OCI-LY3 (cell line): ENCODE results near the gene PHOSPHO1.

Experiments used
- H2AFZ ChIP-seq: fragments of 200-600, 300-600 bp; shearing (Covaris generic); 2 replicates; pipeline ENCODE4 v1.6.0; 2014; ENCODE audit warnings: antibody characterized with exemption, low read depth, low read length
- H3K27ac ChIP-seq: fragments of 200-600, 300-600 bp; sonication (generic); 2 replicates; pipeline ENCODE4 v1.5.1; 2014; ENCODE audit warnings: mild to moderate bottlenecking, low read length, moderate library complexity, mixed read lengths
- H3K27me3 ChIP-seq: fragments of 200-600, 300-600 bp; sonication (generic); 2 replicates; pipeline ENCODE4 v1.6.1; 2014; ENCODE audit warnings: low read depth, low read length, mixed read lengths
- H3K36me3 ChIP-seq: fragments of 200-600, 300-600 bp; sonication (generic); replicated peaks from 2 replicates; pipeline ENCODE3; 2014; ENCODE audit warnings: low read depth, low read length, mixed read lengths
- H3K4me1 ChIP-seq: fragments of 300-600, 200-600 bp; sonication (generic); 2 replicates; pipeline ENCODE4 v1.6.1; 2014; ENCODE audit warnings: low read length, mixed read lengths
- H3K4me2 ChIP-seq: fragments of 200-600, 300-600 bp; sonication (generic); 2 replicates; pipeline ENCODE4 v1.6.1; 2014; ENCODE audit warnings: low read length, mixed read lengths
- H3K4me3 ChIP-seq: fragments of 300-600, 200-600 bp; sonication (generic); 2 replicates; pipeline ENCODE4 v1.5.1; 2014; ENCODE audit warnings: antibody characterized with exemption, mild to moderate bottlenecking, low read length, moderate library complexity
- H3K79me2 ChIP-seq: fragments of 300-600, 200-600 bp; shearing (Covaris generic); 2 replicates; pipeline ENCODE4 v1.6.1; 2014; ENCODE audit warnings: mild to moderate bottlenecking, low read length, mixed read lengths
- H3K9ac ChIP-seq: fragments of 300-600, 200-600 bp; shearing (Covaris generic); 2 replicates; pipeline ENCODE4 v1.6.0; 2014; ENCODE audit warnings: mild to moderate bottlenecking, low read length, moderate library complexity
- H3K9me3 ChIP-seq: fragments of 200-600, 300-600 bp; shearing (Covaris generic); 2 replicates; pipeline ENCODE4 v1.6.1; 2014; ENCODE audit warnings: low read length, mixed read lengths; ENCODE audit not compliant: insufficient read depth
- H4K20me1 ChIP-seq: fragments of 200-600, 300-600 bp; sonication (generic); 2 replicates; pipeline ENCODE4 v1.6.1; 2016; ENCODE audit warnings: low read length, mixed read lengths; ENCODE audit not compliant: insufficient read depth
- CTCF ChIP-seq: fragments of 200-600, 300-600 bp; sonication (generic); IDR thresholded peaks from 2 replicates; pipeline ENCODE4 v1.5.1; 2014; ENCODE audit warnings: antibody characterized with exemption, low read length, low read depth
- EZH2phosphoT487 ChIP-seq: fragments of 200-600 bp; shearing (Covaris generic); IDR thresholded peaks from 2 replicates; pipeline ENCODE4 v1.6.1; 2018; ENCODE audit warnings: antibody characterized with exemption, mixed run types, low read depth

Gene PHOSPHO1

GRCh38 chr17:49223168-49223516 is 7.4 kb downstream of the PHOSPHO1 start:
- H3K27ac ChIP-seq, result no peak overlapping the region
- no peaks in the 10 kb centered on the region for H4K20me1 ChIP-seq
- peaks cover 24% of the 10 kb centered on the region for H3K4me1 ChIP-seq
- no peaks in the 10 kb centered on the region for H3K9me3 ChIP-seq
- H3K27me3 ChIP-seq, result no peaks in the 10 kb centered on the region
- H3K36me3 ChIP-seq, result peaks cover 6% of the 10 kb centered on the region
- H3K79me2 ChIP-seq, result no peaks in the 10 kb centered on the region
- no peak overlapping the region for H3K9ac ChIP-seq
- no peak overlapping the region for H3K4me2 ChIP-seq
- no peak overlapping the region for H2AFZ ChIP-seq
- TF ChIP-seq CTCF, result no peak
- no peak overlapping the region for H3K4me3 ChIP-seq

GRCh38 chr17:49219987-49220386 is 10.6 kb downstream of the PHOSPHO1 start:
- Histone ChIP-seq H3K9me3 (no peaks in the 10 kb centered on the region), H4K20me1 (no peaks in the 10 kb centered on the region), H2AFZ (no peak overlapping the region), H3K4me3 (no peak overlapping the region), H3K27me3 (no peaks in the 10 kb centered on the region), H3K9ac (no peak overlapping the region), H3K79me2 (no peaks in the 10 kb centered on the region), H3K36me3 (peaks cover 14% of the 10 kb centered on the region), H3K4me1 (peaks cover 49% of the 10 kb centered on the region), H3K27ac (peak overlapping the region; percentile 95; the same call in 1 of the 2 replicates), H3K4me2 (peak overlapping the region; percentile 100; the same call in 1 of the 2 replicates)
- TF ChIP-seq EZH2phosphoT487 (no peak), CTCF (no peak)

- H3K4me3 ChIP-seq, result peak overlapping the region; percentile 73
- H3K27ac ChIP-seq, result peak overlapping the region; percentile 95
- no peak overlapping the region for H2AFZ ChIP-seq
- peak overlapping the region; percentile 80 for H3K9ac ChIP-seq
- H4K20me1 ChIP-seq, result no peaks in the 10 kb centered on the region
- no peaks in the 10 kb centered on the region for H3K79me2 ChIP-seq
- peak overlapping the region; percentile 100 for H3K4me2 ChIP-seq
- no peaks in the 10 kb centered on the region for H3K9me3 ChIP-seq
- H3K27me3 ChIP-seq, result no peaks in the 10 kb centered on the region
- TF ChIP-seq EZH2phosphoT487, result no peak
- peak; percentile 57 for TF ChIP-seq CTCF
- peaks cover 54% of the 10 kb centered on the region for H3K4me1 ChIP-seq
- H3K36me3 ChIP-seq, result peaks cover 14% of the 10 kb centered on the region
Measured at GRCh38 chr17:49218941-49219913, 11.4 kb downstream of the PHOSPHO1 start.

GRCh38 chr17:49217651-49218413 is 12.8 kb downstream of the PHOSPHO1 start:
- peak overlapping the region; percentile 50 for H3K4me2 ChIP-seq
- peaks cover 68% of the 10 kb centered on the region for H3K4me1 ChIP-seq
- peaks cover 12% of the 10 kb centered on the region for H3K36me3 ChIP-seq
- H3K9ac ChIP-seq, result peak overlapping the region; percentile 24; the same call in 1 of the 2 replicates
- H2AFZ ChIP-seq, result no peak overlapping the region
- H4K20me1 ChIP-seq, result no peaks in the 10 kb centered on the region
- TF ChIP-seq EZH2phosphoT487, result no peak
- no peak for TF ChIP-seq CTCF
- peak overlapping the region; percentile 95 for H3K27ac ChIP-seq
- H3K4me3 ChIP-seq, result no peak overlapping the region
- H3K27me3 ChIP-seq, result no peaks in the 10 kb centered on the region
- H3K79me2 ChIP-seq, result no peaks in the 10 kb centered on the region
- no peaks in the 10 kb centered on the region for H3K9me3 ChIP-seq
